Naive thymus-derived CD4-positive, alpha-beta T cell (primary cell): Measurements from ENCODE around the gene ZC3H18. TPM values are rescaled to one million over a fixed set of nuclear protein-coding genes. Genes with fewer than 3 reads are reported as not detected.

Experiments
- ATAC-seq: fragments of 150-1000 bp; cut with Tn5 transposase; 2 replicates; pipeline ENCODE4 v1.10.0; 2021; ENCODE audit warnings: mild to moderate bottlenecking, moderate library complexity
- CTCF ChIA-PET: fragments of 350-600 bp; sonication (Branson Sonifier 250); formaldehyde crosslinking; loops from one replicate; lab custom pipeline; 2021; ENCODE audit warnings: antibody characterized with exemption; lab: Charles Lee
- POLR2A ChIA-PET: fragments of 350-600 bp; sonication (Branson Sonifier 250); formaldehyde crosslinking; loops from one replicate; lab custom pipeline; 2021; ENCODE audit warnings: antibody characterized with exemption, inconsistent platforms; lab: Charles Lee
- DNase-seq, 9 donors: peaks; one replicate each; pipeline versions ENCODE4 v3.0.0 to v3.0.0-alpha.2; 2020 to 2022; ENCODE audit warnings: mixed read lengths in 1 of 9
- H3K27ac ChIP-seq: one replicate; pipeline ENCODE4 v1.7.0; 2013; ENCODE audit warnings: mild to moderate bottlenecking, low read depth, low read length, moderate library complexity
- H3K27me3 ChIP-seq, 2 donors: one replicate each; pipeline ENCODE4 v1.7.0; 2013; ENCODE audit warnings: low read length in 2 of 2, mild to moderate bottlenecking in 2 of 2, moderate library complexity in 2 of 2; ENCODE audit not compliant: control insufficient read depth in 2 of 2, insufficient read depth in 2 of 2
- H3K36me3 ChIP-seq, 3 experiments: 1 replicate in 2 of 3; 2 replicates in 1 of 3; pipeline ENCODE4 v1.7.0; 2013; ENCODE audit warnings: low read length in 3 of 3, mild to moderate bottlenecking in 3 of 3, moderate library complexity in 1 of 3; ENCODE audit not compliant: insufficient read depth in 3 of 3, control insufficient read depth in 2 of 3
- H3K4me1 ChIP-seq, 2 donors: one replicate each; pipeline ENCODE4 v1.7.0; 2013; ENCODE audit warnings: low read length in 2 of 2, mild to moderate bottlenecking in 2 of 2, moderate library complexity in 1 of 2; ENCODE audit not compliant: control insufficient read depth in 2 of 2, insufficient read depth in 2 of 2
- H3K4me3 ChIP-seq: 2 replicates; pipeline ENCODE4 v1.7.0; 2013; ENCODE audit warnings: mild to moderate bottlenecking, low read length
- H3K9me3 ChIP-seq, 3 experiments: 1 replicate in 2 of 3; 2 replicates in 1 of 3; pipeline ENCODE4 v1.7.0; 2013; ENCODE audit warnings: low read length in 3 of 3; ENCODE audit not compliant: control insufficient read depth in 2 of 3
- H3K27ac Mint-ChIP-seq, 9 donors: one replicate each; pipeline ENCODE4 v1.8.0; 2020 to 2022; ENCODE audit warnings: mixed read lengths in 9 of 9, mild to moderate bottlenecking in 8 of 9, moderate library complexity in 5 of 9, inconsistent platforms in 2 of 9
- H3K27me3 Mint-ChIP-seq, 5 donors: one replicate each; pipeline ENCODE4 v1.8.0; 2021 to 2022; ENCODE audit warnings: mixed read lengths in 5 of 5, mild to moderate bottlenecking in 1 of 5
- H3K36me3 Mint-ChIP-seq, 5 donors: one replicate each; pipeline ENCODE4 v1.8.0; 2020 to 2022; ENCODE audit warnings: mixed read lengths in 5 of 5, mild to moderate bottlenecking in 3 of 5, inconsistent platforms in 1 of 5
- H3K4me1 Mint-ChIP-seq, 7 donors: one replicate each; pipeline ENCODE4 v1.8.0; 2020 to 2022; ENCODE audit warnings: mixed read lengths in 7 of 7, mild to moderate bottlenecking in 3 of 7, inconsistent platforms in 1 of 7
- H3K4me3 Mint-ChIP-seq, 10 donors: one replicate each; pipeline ENCODE4 v1.8.0; 2020 to 2022; ENCODE audit warnings: mild to moderate bottlenecking in 10 of 10, mixed read lengths in 10 of 10, moderate library complexity in 6 of 10, inconsistent platforms in 2 of 10
- H3K9me3 Mint-ChIP-seq, 11 donors: one replicate each; pipeline ENCODE4 v1.8.0; 2020 to 2022; ENCODE audit warnings: mixed read lengths in 11 of 11, mild to moderate bottlenecking in 4 of 11, inconsistent platforms in 1 of 11, moderate library complexity in 1 of 11
- intact Hi-C, 2 donors: fragments of 100-400 bp; cut with micrococcal nuclease; formaldehyde crosslinking; loops; one replicate each; pipeline ENCODE4 v1.15.1; 2023
- polyA plus RNA-seq, 2 donors: library from polyadenylated mRNA; unstranded; fragments of 300-500 nt; fragmentation: Illumina TruSeq; gene quantifications; one replicate each; pipeline ENCODE4 v1.2.3, GENCODE V29; 2021
- total RNA-seq, 6 experiments: library from RNA in 5 of 6; stranded (reverse) in 5 of 6; gene quantifications; 1 replicate in 5 of 6; 2 replicates in 1 of 6; pipeline ENCODE4 v1.2.3 and lab custom pipeline; 2021 to 2026

ZC3H18 gene
- total and polyA plus RNA-seq, 7 experiments from 2014 or later, result 11.0 to 97.8 (median 78.2) TPM

DNA sequence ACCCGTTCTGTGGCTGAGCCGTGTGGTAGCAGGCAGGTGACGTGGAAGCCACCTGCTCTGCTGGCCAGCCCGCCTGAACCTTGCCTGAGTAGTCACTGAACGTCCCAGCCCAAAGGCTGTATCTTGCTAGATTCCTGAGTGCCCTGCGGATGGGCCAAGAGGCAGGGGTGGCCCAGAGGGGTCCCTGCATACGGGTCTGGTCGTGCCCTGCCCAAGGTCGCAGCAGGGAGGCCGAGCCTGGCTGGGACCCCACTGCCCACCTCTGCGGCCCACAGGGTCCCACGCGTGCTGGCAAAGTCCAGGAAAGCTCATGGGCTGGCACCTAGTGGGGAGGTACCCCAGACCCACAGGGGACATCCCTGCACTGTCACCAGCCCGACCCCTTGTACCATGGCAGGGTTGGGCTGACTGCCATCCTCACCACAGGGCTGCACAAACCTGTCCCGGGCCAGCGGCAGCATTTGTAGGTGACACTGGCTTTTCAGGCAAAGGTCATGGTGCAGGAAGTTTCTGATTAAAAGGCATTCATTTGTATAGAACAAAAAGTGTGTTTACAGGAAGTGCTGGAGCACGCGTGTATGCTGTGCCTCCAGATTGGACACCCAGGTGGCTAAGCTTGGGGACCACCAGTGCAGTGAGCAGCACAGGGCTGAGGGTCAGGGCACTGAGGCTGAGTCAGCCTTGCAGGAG is 45.1 kb upstream of the ZC3H18 start:
- no peaks in the 10 kb centered on the region for H3K27me3 ChIP-seq
- ATAC-seq (no peak), DNase-seq (no peak)
- no peak overlapping the region for H3K4me3 ChIP-seq
- Mint-ChIP-seq H3K4me3 (no peak overlapping the region), H3K36me3 (peaks cover 0 to 1% (median 0%) of the 10 kb centered on the region in 5 donors), H3K9me3 (peaks cover 0 to 2% (median 0%) of the 10 kb centered on the region in 11 donors), H3K27ac (peak overlapping the region in 4 of 9 donors; percentile 37 to 89 (median 79)), H3K4me1 (peaks cover 0 to 13% (median 5%) of the 10 kb centered on the region in 7 donors), H3K27me3 (no peaks in the 10 kb centered on the region)
- ChIA-PET CTCF (no interaction called here), POLR2A (no interaction called here)
- no peaks in the 10 kb centered on the region for H3K36me3 ChIP-seq
- peaks cover 0 to 7% of the 10 kb centered on the region in 2 donors for H3K4me1 ChIP-seq
- intact Hi-C loops, result loop anchor here in 1 of 2 donors (5.0 kb wide), 1 partner anchor 48 kb away; no protein-coding TSS in a partner anchor
- H3K27ac ChIP-seq, result peak overlapping the region; percentile 35
- no peaks in the 10 kb centered on the region for H3K9me3 ChIP-seq

DNA sequence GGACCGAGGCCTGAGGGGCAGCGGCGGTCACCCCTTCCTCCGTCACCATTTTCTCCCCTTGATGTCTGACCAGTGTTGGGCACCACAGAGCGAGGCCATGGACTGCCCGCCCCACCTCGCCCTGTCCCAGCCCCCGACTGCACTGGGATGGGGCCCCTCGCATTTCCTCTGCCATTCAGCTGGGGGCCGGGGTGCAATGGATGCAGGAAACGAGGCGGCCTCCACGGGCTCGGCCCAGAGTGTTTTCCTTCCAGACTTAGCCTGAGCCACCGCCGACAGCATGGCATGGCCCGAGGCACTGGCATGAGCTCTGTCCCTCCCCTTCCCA is 44.6 kb upstream of the ZC3H18 start:
- H3K4me3 Mint-ChIP-seq, result no peak overlapping the region
- Histone ChIP-seq H3K4me1 (peaks cover 0 to 7% of the 10 kb centered on the region in 2 donors), H3K27ac (peak overlapping the region; percentile 35), H3K27me3 (no peaks in the 10 kb centered on the region), H3K9me3 (no peaks in the 10 kb centered on the region), H3K36me3 (no peaks in the 10 kb centered on the region), H3K4me3 (no peak overlapping the region)
- CTCF ChIA-PET, result interaction anchor here (1.3 kb wide), 1 partner anchor 68 kb away, joined by 3 read pairs; no protein-coding TSS in a partner anchor
- peak overlapping the region in 3 of 9 donors; percentile 76 to 89 (median 82) for H3K27ac Mint-ChIP-seq
- POLR2A ChIA-PET, result no interaction called here
- DNase-seq, result no peak
- intact Hi-C loops, result loop anchor here in 1 of 2 donors (5.0 kb wide), 1 partner anchor 48 kb away; no protein-coding TSS in a partner anchor
- H3K4me1 Mint-ChIP-seq, result peaks cover 0 to 13% (median 5%) of the 10 kb centered on the region in 7 donors
- H3K27me3 Mint-ChIP-seq, result no peaks in the 10 kb centered on the region
- H3K9me3 Mint-ChIP-seq, result no peaks in the 10 kb centered on the region
- no peaks in the 10 kb centered on the region for H3K36me3 Mint-ChIP-seq
- no peak for ATAC-seq

- no peaks in the 10 kb centered on the region for H3K36me3 Mint-ChIP-seq
- no peak overlapping the region for H3K4me3 Mint-ChIP-seq
- peaks cover 0 to 13% (median 5%) of the 10 kb centered on the region in 7 donors for H3K4me1 Mint-ChIP-seq
- Histone ChIP-seq H3K27ac (peak overlapping the region; percentile 35), H3K4me3 (no peak overlapping the region), H3K9me3 (no peaks in the 10 kb centered on the region), H3K27me3 (no peaks in the 10 kb centered on the region), H3K36me3 (no peaks in the 10 kb centered on the region), H3K4me1 (peaks cover 0 to 7% of the 10 kb centered on the region in 2 donors)
- no peaks in the 10 kb centered on the region for H3K9me3 Mint-ChIP-seq
- intact Hi-C loops, result loop anchor here (2.0 to 5.0 kb wide), 3 partner anchors 49 to 73 kb away; partner anchors contain the start of gene ZFPM1 (in 1 of the 2)
- ATAC-seq (no peak), DNase-seq (no peak)
- H3K27me3 Mint-ChIP-seq, result no peaks in the 10 kb centered on the region
- peak overlapping the region in 2 of 9 donors; percentile 33 to 47 for H3K27ac Mint-ChIP-seq
- POLR2A ChIA-PET, result no interaction called here
- CTCF ChIA-PET, result interaction anchor here (0.6 to 1.3 kb wide), 4 partner anchors 60 to 641 kb away, joined by 3 read pairs; no protein-coding TSS in a partner anchor
Measured at GRCh38 chr16:88526008-88526905, 43.9 kb upstream of the ZC3H18 start.

- DNase-seq (no peak), ATAC-seq (no peak)
- no peaks in the 10 kb centered on the region for H3K27me3 Mint-ChIP-seq
- intact Hi-C loops, result loop anchor here (1.0 to 5.0 kb wide), 5 partner anchors 35 to 84 kb away; partner anchors contain the start of gene ZFPM1 (in 1 of the 2)
- H3K4me1 Mint-ChIP-seq, result peaks cover 0 to 13% (median 5%) of the 10 kb centered on the region in 7 donors
- no peaks in the 10 kb centered on the region for H3K9me3 Mint-ChIP-seq
- no peak overlapping the region for H3K4me3 ChIP-seq
- H3K9me3 ChIP-seq, result no peaks in the 10 kb centered on the region
- H3K36me3 Mint-ChIP-seq, result no peaks in the 10 kb centered on the region
- no peak overlapping the region for H3K27ac Mint-ChIP-seq
- no peaks in the 10 kb centered on the region for H3K27me3 ChIP-seq
- H3K36me3 ChIP-seq, result no peaks in the 10 kb centered on the region
- CTCF ChIA-PET, result interaction anchor here (0.6 to 1.3 kb wide), 4 partner anchors 61 to 640 kb away, joined by 3 read pairs; no protein-coding TSS in a partner anchor
- H3K4me1 ChIP-seq, result peaks cover 0 to 7% of the 10 kb centered on the region in 2 donors
- H3K27ac ChIP-seq, result no peak overlapping the region
- H3K4me3 Mint-ChIP-seq, result no peak overlapping the region
- POLR2A ChIA-PET, result no interaction called here
Measured at GRCh38 chr16:88526906-88527185, 43.4 kb upstream of the ZC3H18 start.

GRCh38 chr16:88527186-88527936 is 42.8 kb upstream of the ZC3H18 start:
- no peak overlapping the region for H3K4me3 Mint-ChIP-seq
- CTCF ChIA-PET, result interaction anchor here (0.7 to 1.3 kb wide), 3 partner anchors 61 to 83 kb away, joined by 3 read pairs; no protein-coding TSS in a partner anchor
- POLR2A ChIA-PET, result no interaction called here

More at GRCh38 chr16:88527186-88527936, 42.8 kb upstream of the ZC3H18 start:
- Histone ChIP-seq H3K36me3 (no peaks in the 10 kb centered on the region), H3K27me3 (no peaks in the 10 kb centered on the region), H3K9me3 (no peaks in the 10 kb centered on the region), H3K4me3 (no peak overlapping the region), H3K4me1 (peaks cover 0 to 7% of the 10 kb centered on the region in 2 donors), H3K27ac (no peak overlapping the region)
- DNase-seq (peak in 8 of 9 donors; percentile 49 to 78 (median 62)), ATAC-seq (peak; percentile 75)
- Mint-ChIP-seq H3K27me3 (no peaks in the 10 kb centered on the region), H3K27ac (no peak overlapping the region), H3K9me3 (no peaks in the 10 kb centered on the region), H3K36me3 (no peaks in the 10 kb centered on the region), H3K4me1 (peaks cover 0 to 13% (median 5%) of the 10 kb centered on the region in 7 donors)
- intact Hi-C loops, result loop anchor here (1.0 to 5.0 kb wide), 5 partner anchors 35 to 84 kb away; partner anchors contain the start of gene ZFPM1 (in 1 of the 2)
